Neural cell (in vitro differentiated cells): ENCODE results near the gene NFIA.

ENCODE experiments used
- CTCF ChIP-seq: fragments of 450-650 bp; IDR thresholded peaks from 2 replicates; pipeline ENCODE4 v1.5.1; 2014; ENCODE audit warnings: antibody characterized with exemption, mild to moderate bottlenecking, moderate library complexity; ENCODE audit not compliant: poor library complexity, severe bottlenecking
- EP300 ChIP-seq: fragments of 450-650 bp; conservative IDR thresholded peaks from 2 replicates; pipeline ENCODE4 v1.6.1; 2014; ENCODE audit warnings: antibody characterized with exemption, mild to moderate bottlenecking, moderate library complexity; ENCODE audit not compliant: poor library complexity, severe bottlenecking
- EZH2 ChIP-seq: fragments of 200-600, 300-800 bp; shearing (Covaris generic), sonication (generic); IDR thresholded peaks from 2 replicates; pipeline ENCODE4 v1.6.1; 2014; ENCODE audit warnings: antibody characterized with exemption, low read length, borderline replicate concordance, mild to moderate bottlenecking; ENCODE audit not compliant: insufficient read depth, poor library complexity, severe bottlenecking
- MXI1 ChIP-seq: fragments of 450-650 bp; conservative IDR thresholded peaks from 2 replicates; pipeline ENCODE4 v1.6.1; 2014; ENCODE audit warnings: antibody characterized with exemption, mild to moderate bottlenecking; ENCODE audit not compliant: poor library complexity, severe bottlenecking
- POLR2AphosphoS5 ChIP-seq: IDR thresholded peaks from 2 replicates; pipeline ENCODE4 v1.6.1; 2012
- REST ChIP-seq: IDR thresholded peaks from 2 replicates; pipeline ENCODE4 v1.6.1; 2012; ENCODE audit warnings: borderline replicate concordance
- TAF1 ChIP-seq: IDR thresholded peaks from 2 replicates; pipeline ENCODE4 v1.6.1; 2012; ENCODE audit warnings: low read depth

- no peak for TF ChIP-seq EP300
- no peak for TF ChIP-seq EZH2
- TF ChIP-seq TAF1 = no peak
- no peak for TF ChIP-seq REST
- TF ChIP-seq CTCF = no peak
- no peak for TF ChIP-seq MXI1
- no peak for TF ChIP-seq POLR2AphosphoS5
Observed at GRCh38 chr1:61152469-61153105, 70.2 kb downstream of the NFIA start.
